Brain microvascular endothelial cell (primary cell): Measurements from ENCODE around the gene TXNDC5.

ENCODE experiments used
- DNase-seq: peaks from one replicate; pipeline ENCODE4 v3.0.0-alpha.2; 2020
- H3K27ac ChIP-seq: fragments of 250-450 bp; sonication (Bioruptor Pico); 2 replicates; pipeline ENCODE4 v1.5.1; 2020; ENCODE audit warnings: mild to moderate bottlenecking, moderate library complexity
- H3K27me3 ChIP-seq: fragments of 250-450 bp; sonication (Bioruptor Pico); replicated peaks from 2 replicates; pipeline ENCODE4 v1.5.1; 2020; ENCODE audit warnings: mild to moderate bottlenecking
- H3K36me3 ChIP-seq: fragments of 250-450 bp; sonication (Bioruptor Pico); replicated peaks from 2 replicates; pipeline ENCODE4 v1.5.1; 2020; ENCODE audit warnings: mild to moderate bottlenecking
- H3K4me3 ChIP-seq: 2 replicates; pipeline ENCODE4 v1.5.1; 2011; ENCODE audit warnings: low read depth, mild to moderate bottlenecking, control low read depth, low read length, moderate library complexity
- in situ Hi-C: cut with HindIII; loops from 2 replicates; pipeline ENCODE4 v1.10.0; 2017; ENCODE audit warnings: low sequenced_read_pairs, low pct_ligation_motif_present
- TF ChIP-seq, protein P1 (sequence below): IDR thresholded peaks from 2 replicates; pipeline ENCODE4 v1.5.1; 2011; ENCODE audit warnings: low read depth, mild to moderate bottlenecking, moderate library complexity, low read length, control low read depth, inconsistent platforms; ENCODE audit errors: missing control alignments

The TXNDC5 gene

DNA sequence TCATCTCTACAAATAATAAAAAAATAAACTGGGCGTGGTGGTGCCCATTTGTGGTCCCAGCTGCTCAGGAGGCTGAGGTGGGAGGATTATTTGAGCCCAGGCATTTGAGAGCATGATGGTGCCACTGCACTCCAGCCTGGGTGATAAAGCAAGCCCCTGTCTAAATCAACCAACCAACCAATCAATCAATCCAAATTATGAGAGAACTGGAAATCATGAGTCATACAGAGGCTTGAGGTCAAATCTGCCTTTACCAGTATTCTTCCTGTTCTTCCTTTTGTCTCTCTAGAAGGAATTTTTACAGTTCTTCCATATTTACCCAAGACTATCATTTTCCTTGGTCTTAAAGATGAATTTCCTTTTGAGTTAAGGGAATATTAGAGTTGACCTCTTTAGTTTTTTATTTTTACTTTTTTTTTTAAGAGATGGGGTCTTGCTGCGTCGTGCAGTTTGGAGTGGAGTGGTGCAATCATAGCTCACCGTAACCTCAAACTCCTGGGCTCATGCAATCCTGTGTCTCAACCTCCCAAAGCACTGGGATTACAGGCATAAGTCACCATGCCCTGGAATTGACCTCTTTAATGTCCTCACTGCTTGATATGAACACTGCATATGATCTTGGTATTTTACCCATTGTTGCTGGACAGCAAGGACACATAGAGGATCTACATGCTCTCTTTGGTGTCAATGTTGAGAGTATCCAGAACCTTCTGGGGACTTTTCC is 44.1 kb upstream of the TXNDC5 start:
- TF ChIP-seq, protein P1, sequence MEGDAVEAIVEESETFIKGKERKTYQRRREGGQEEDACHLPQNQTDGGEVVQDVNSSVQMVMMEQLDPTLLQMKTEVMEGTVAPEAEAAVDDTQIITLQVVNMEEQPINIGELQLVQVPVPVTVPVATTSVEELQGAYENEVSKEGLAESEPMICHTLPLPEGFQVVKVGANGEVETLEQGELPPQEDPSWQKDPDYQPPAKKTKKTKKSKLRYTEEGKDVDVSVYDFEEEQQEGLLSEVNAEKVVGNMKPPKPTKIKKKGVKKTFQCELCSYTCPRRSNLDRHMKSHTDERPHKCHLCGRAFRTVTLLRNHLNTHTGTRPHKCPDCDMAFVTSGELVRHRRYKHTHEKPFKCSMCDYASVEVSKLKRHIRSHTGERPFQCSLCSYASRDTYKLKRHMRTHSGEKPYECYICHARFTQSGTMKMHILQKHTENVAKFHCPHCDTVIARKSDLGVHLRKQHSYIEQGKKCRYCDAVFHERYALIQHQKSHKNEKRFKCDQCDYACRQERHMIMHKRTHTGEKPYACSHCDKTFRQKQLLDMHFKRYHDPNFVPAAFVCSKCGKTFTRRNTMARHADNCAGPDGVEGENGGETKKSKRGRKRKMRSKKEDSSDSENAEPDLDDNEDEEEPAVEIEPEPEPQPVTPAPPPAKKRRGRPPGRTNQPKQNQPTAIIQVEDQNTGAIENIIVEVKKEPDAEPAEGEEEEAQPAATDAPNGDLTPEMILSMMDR = no peak
- Histone ChIP-seq H3K27me3 (no peaks in the 10 kb centered on the region), H3K36me3 (no peaks in the 10 kb centered on the region), H3K4me3 (no peak overlapping the region), H3K27ac (no peak overlapping the region)
- in situ Hi-C loops = no loop called here
- DNase-seq = no peak

DNA sequence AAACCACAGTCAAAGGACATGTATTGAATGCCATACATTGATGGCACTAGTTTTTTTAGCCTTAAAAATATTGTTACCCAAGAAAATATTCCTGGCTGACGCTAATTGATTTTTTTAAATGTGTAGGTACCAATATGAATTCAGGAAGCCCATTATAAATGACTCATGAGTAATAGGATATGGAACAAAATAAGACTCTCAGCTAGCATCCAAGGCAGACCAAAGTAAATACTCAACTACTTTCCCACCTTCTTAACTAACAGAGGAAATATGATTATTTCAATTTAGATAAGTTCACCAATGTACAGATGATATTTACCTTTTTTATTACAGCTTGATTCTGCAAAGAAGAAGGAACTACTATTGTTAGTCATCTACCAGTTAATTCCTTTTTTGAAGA is 43.2 kb upstream of the TXNDC5 start:
- TF ChIP-seq, protein P1 = no peak
- in situ Hi-C loops = no loop called here

DNA sequence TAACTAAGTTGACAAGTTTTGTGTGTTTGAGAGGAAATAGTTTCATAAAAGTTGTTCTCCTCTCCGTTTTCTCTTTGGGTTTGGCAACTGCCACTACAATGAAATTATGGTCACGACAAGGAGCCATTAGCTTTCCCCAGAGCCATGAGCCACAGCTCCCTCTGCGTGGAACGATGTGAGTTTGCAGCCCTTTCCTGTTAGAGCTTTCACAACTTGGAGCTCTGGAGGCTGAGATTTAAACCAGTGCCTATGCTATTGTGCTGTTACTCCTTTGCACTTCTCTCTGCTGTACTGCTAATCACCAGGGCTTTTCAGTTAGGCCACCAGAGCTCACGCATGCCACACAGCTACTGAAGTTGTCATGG is 29.3 kb upstream of the TXNDC5 start:
- Histone ChIP-seq H3K4me3 (no peak overlapping the region), H3K36me3 (no peaks in the 10 kb centered on the region), H3K27me3 (no peaks in the 10 kb centered on the region), H3K27ac (no peak overlapping the region)
- TF ChIP-seq, protein P1 = no peak
- DNase-seq = no peak
- in situ Hi-C loops = no loop called here

More for the DNA sequence above, 43.2 kb upstream of the TXNDC5 start:
- Histone ChIP-seq H3K27me3 (no peaks in the 10 kb centered on the region), H3K27ac (no peak overlapping the region), H3K4me3 (no peak overlapping the region), H3K36me3 (no peaks in the 10 kb centered on the region)
- DNase-seq = no peak

DNA sequence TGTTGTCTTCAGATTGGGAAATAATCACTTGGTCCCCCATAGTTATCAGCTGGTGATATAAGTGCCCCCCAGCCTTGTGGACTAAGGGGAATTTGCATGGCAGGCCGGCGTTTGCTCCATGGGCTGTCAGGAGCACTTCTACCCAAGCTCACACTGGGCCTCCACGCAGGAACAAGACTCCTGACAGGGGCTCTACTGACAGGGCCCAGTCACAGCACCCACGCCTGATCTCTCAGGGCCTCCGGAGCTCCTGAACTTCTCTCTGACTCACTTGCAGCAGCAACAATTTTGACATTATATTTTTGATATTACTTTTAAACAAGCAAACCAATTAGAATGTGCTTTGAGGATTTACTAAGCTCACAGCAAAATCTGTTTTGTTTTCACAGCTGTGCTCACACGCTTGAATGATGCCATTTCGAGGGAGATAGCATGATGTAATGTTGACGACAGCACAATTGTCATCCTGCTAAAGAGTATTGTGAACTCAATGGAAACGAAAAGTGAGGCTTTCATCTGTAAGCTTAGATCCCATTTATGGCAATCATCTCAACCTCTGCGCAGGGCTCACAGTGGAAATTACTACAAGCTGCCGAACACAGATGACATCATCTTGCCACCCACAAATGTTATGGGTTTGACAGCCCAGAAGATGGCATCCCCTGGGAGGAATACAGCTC is 28.7 kb upstream of the TXNDC5 start:
- Histone ChIP-seq H3K4me3 (no peak overlapping the region), H3K36me3 (no peaks in the 10 kb centered on the region), H3K27me3 (no peaks in the 10 kb centered on the region), H3K27ac (no peak overlapping the region)
- no peak for DNase-seq
- in situ Hi-C loops = no loop called here
- TF ChIP-seq, protein P1 = no peak

DNA sequence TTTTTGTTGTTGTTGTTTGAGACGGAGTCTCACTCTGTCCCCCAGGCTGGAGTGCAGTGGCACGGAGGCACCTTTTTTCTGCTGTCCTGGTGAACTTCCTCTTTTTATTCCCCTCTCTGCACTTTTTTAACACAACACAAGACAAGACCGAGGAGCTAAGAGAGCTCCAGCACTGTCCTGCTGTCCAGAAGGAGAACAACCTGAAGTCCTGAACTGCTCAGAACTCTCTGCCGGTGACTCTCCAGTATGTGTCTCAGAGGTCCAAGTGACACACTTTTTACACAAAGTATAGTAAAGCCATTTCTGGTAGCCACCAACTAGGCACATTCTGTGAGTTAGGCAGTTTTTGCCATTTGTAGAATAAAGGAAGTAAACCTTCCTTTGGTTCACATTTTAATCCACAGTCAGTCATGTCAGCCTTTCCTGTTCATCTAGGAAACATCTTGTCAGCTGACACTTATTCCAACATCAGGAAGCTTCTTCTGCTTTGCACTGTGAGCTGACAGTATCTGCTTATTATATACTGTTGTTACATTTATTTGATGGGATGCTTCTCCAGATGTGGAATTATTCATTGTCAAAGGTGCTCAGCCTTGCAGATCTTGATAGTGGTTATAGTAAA is 28.1 kb upstream of the TXNDC5 start:
- H3K27ac ChIP-seq = no peak overlapping the region
- H3K27me3 ChIP-seq = no peaks in the 10 kb centered on the region
- TF ChIP-seq, protein P1 = no peak
- no peak overlapping the region for H3K4me3 ChIP-seq
- no peak for DNase-seq
- in situ Hi-C loops = no loop called here
- H3K36me3 ChIP-seq = no peaks in the 10 kb centered on the region
